B cell (primary cell): ENCODE results near the gene LIN37. TPM values are rescaled to one million over a fixed set of nuclear protein-coding genes. Genes with fewer than 3 reads are reported as not detected.

Source experiments
- ATAC-seq: fragments of 200-7000 bp; cut with Tn5 transposase; one replicate; pipeline ENCODE4 v1.10.0; 2021; ENCODE audit warnings: low read depth, mild to moderate bottlenecking, moderate number of reproducible peaks, moderate library complexity
- CTCF ChIA-PET: fragments of 350-600 bp; sonication (Branson Sonifier 250); formaldehyde crosslinking; loops from one replicate; lab custom pipeline; 2021; ENCODE audit warnings: antibody characterized with exemption, inconsistent platforms; lab: Charles Lee
- POLR2A ChIA-PET: fragments of 350-600 bp; sonication (Branson Sonifier 250); formaldehyde crosslinking; loops from one replicate; lab custom pipeline; 2021; ENCODE audit warnings: antibody characterized with exemption; lab: Charles Lee
- DNase-seq: peaks from one replicate; pipeline ENCODE4 v3.0.0; 2013
- H2AFZ ChIP-seq: 2 replicates; pipeline ENCODE4 v1.6.1; 2012; ENCODE audit warnings: mild to moderate bottlenecking, low read depth, low read length; ENCODE audit not compliant: insufficient read depth, poor library complexity, severe bottlenecking
- H3K27ac ChIP-seq, 2 donors: 1 replicate in 1 of 2; 2 replicates in 1 of 2; pipeline ENCODE4 v1.5.1; 2012 to 2013; ENCODE audit warnings: low read length in 2 of 2, mild to moderate bottlenecking in 2 of 2, moderate library complexity in 1 of 2
- H3K27me3 ChIP-seq, 4 experiments: fragments of 200-600 bp in 1 of 4; sonication (generic) in 1 of 4; replicated peaks in 1 of 4; 1 replicate in 2 of 4; 2 replicates in 2 of 4; pipeline versions ENCODE4 v1.6.1 to v1.7.0; 2013 to 2016; ENCODE audit warnings: low read length in 3 of 4, mild to moderate bottlenecking in 2 of 4, mixed read lengths in 1 of 4, moderate library complexity in 1 of 4; ENCODE audit not compliant: insufficient read depth in 4 of 4, control insufficient read depth in 3 of 4; ENCODE audit errors: control extremely low read depth in 1 of 4
- H3K36me3 ChIP-seq, 2 experiments: replicated peaks in 1 of 2; 1 replicate in 1 of 2; 2 replicates in 1 of 2; pipeline versions ENCODE4 v1.6.1 to v1.7.1; 2013; ENCODE audit warnings: low read length in 1 of 2; ENCODE audit not compliant: insufficient read depth in 2 of 2, control insufficient read depth in 1 of 2; ENCODE audit errors: control extremely low read depth in 1 of 2, extremely low read depth in 1 of 2
- H3K4me1 ChIP-seq, 2 donors: fragments of 200-600 bp in 1 of 2; sonication (generic) in 1 of 2; 1 replicate in 1 of 2; 2 replicates in 1 of 2; pipeline versions ENCODE4 v1.5.1 to v1.6.1; 2013 to 2017; ENCODE audit warnings: low read length in 2 of 2; ENCODE audit not compliant: control insufficient read depth in 2 of 2, insufficient read depth in 2 of 2
- H3K4me2 ChIP-seq: replicated peaks from 2 replicates; pipeline ENCODE3; 2012; ENCODE audit warnings: mild to moderate bottlenecking, low read depth, low read length; ENCODE audit not compliant: poor library complexity, severe bottlenecking
- H3K4me3 ChIP-seq, 5 experiments: fragments of 200-600 bp in 1 of 5; sonication (generic) in 1 of 5; 1 replicate in 3 of 5; 2 replicates in 2 of 5; pipeline versions ENCODE4 v1.5.1 to v1.7.0; 2011 to 2016; ENCODE audit warnings: low read length in 4 of 5, mild to moderate bottlenecking in 4 of 5, low read depth in 2 of 5, control low read depth in 1 of 5, moderate library complexity in 1 of 5; ENCODE audit not compliant: insufficient read depth in 1 of 5; ENCODE audit errors: control extremely low read depth in 1 of 5, extremely low read depth in 1 of 5
- H3K79me2 ChIP-seq: fragments of 200-600 bp; sonication (generic); one replicate; pipeline ENCODE4 v1.6.0; 2016; ENCODE audit warnings: low read length; ENCODE audit not compliant: control insufficient read depth, insufficient read depth
- H3K9ac ChIP-seq: fragments of 200-600 bp; sonication (generic); 2 replicates; pipeline ENCODE4 v1.6.1; 2017; ENCODE audit warnings: mild to moderate bottlenecking, low read length, moderate library complexity
- H3K9me3 ChIP-seq, 3 donors: one replicate each; pipeline versions ENCODE4 v1.6.1 to v1.7.1; 2013; ENCODE audit warnings: low read length in 2 of 3; ENCODE audit not compliant: control insufficient read depth in 2 of 3, insufficient read depth in 1 of 3; ENCODE audit errors: control extremely low read depth in 1 of 3
- H4K20me1 ChIP-seq: 2 replicates; pipeline ENCODE4 v1.6.0; 2012; ENCODE audit warnings: mild to moderate bottlenecking, low read length; ENCODE audit not compliant: insufficient read depth, control insufficient read depth, poor library complexity, severe bottlenecking
- H3K27ac Mint-ChIP-seq: one replicate; pipeline ENCODE4 v1.8.0; 2021; ENCODE audit warnings: mixed read lengths
- H3K27me3 Mint-ChIP-seq: one replicate; pipeline ENCODE4 v1.8.0; 2021; ENCODE audit warnings: mixed read lengths
- H3K4me1 Mint-ChIP-seq: one replicate; pipeline ENCODE4 v1.8.0; 2021; ENCODE audit warnings: mixed read lengths
- H3K4me3 Mint-ChIP-seq: one replicate; pipeline ENCODE4 v1.8.0; 2021; ENCODE audit warnings: mixed read lengths
- H3K9me3 Mint-ChIP-seq: one replicate; pipeline ENCODE4 v1.8.0; 2022; ENCODE audit warnings: mixed read lengths; ENCODE audit not compliant: insufficient read depth
- EZH2 ChIP-seq: IDR thresholded peaks from 2 replicates; pipeline ENCODE4 v1.6.1; 2012; ENCODE audit warnings: borderline replicate concordance, low read depth, mild to moderate bottlenecking, moderate library complexity, low read length; ENCODE audit not compliant: insufficient read depth, poor library complexity, severe bottlenecking
- WGBS: methylation state at CpG from one replicate; pipeline ENCODE4 v1.1.5; 2013; ENCODE audit warnings: missing lambda C conversion rate; ENCODE audit not compliant: insufficient coverage; 5-methylcytosine and 5-hydroxymethylcytosine counted together
- intact Hi-C: fragments of 100-400 bp; cut with micrococcal nuclease; formaldehyde crosslinking; loops from one replicate; pipeline ENCODE4 v1.10.0; 2022
- polyA plus RNA-seq: library from polyadenylated mRNA; depleted of rRNA; stranded (reverse); fragments of >200 nt; gene quantifications from 2 replicates; pipeline ENCODE4 v1.2.3, GENCODE V29; 2012
- total RNA-seq, 2 donors: library from RNA; stranded (reverse); fragments of 120-200 nt in 1 of 2; gene quantifications; 1 replicate in 1 of 2; 2 replicates in 1 of 2; pipeline versions ENCODE4 v1.2.3 to v1.2.4, GENCODE V29; 2013 to 2022
- TF ChIP-seq, protein P1 (sequence below): fragments of 200-600 bp; IDR thresholded peaks from one replicate; pipeline ENCODE4 v1.8.0; 2022; ENCODE audit warnings: antibody characterized with exemption, mild to moderate bottlenecking

Gene LIN37
- total and polyA plus RNA-seq, 2 donors (not counting 1 experiment from before 2014, with no cell fraction given): 22.3 to 64.1 TPM

- Histone ChIP-seq H3K4me1 (peaks cover 33 to 36% of the 10 kb centered on the region in 2 donors), H3K27ac (no peak overlapping the region), H3K4me3 (no peak overlapping the region), H3K4me2 (no peak overlapping the region), H3K27me3 (peaks cover 0 to 26% (median 10%) of the 10 kb centered on the region in 4 experiments), H3K79me2 (peaks cover 22% of the 10 kb centered on the region), H3K9me3 (peaks cover 0 to 10% (median 0%) of the 10 kb centered on the region in 3 donors), H2AFZ (no peak overlapping the region), H3K9ac (no peak overlapping the region), H3K36me3 (peaks cover 0 to 20% of the 10 kb centered on the region in 2 experiments), H4K20me1 (peaks cover 4% of the 10 kb centered on the region)
- WGBS: 97% methylated on average over 13 of the region's 20 CpGs
- H3K4me3 Mint-ChIP-seq: no peak overlapping the region
- peaks cover 41% of the 10 kb centered on the region for H3K4me1 Mint-ChIP-seq
- ATAC-seq (no peak), DNase-seq (no peak)
- H3K9me3 Mint-ChIP-seq: no peaks in the 10 kb centered on the region
- peaks cover 17% of the 10 kb centered on the region for H3K27me3 Mint-ChIP-seq
- intact Hi-C loops: no loop called here
- no peak for TF ChIP-seq EZH2
- TF ChIP-seq, protein P1, sequence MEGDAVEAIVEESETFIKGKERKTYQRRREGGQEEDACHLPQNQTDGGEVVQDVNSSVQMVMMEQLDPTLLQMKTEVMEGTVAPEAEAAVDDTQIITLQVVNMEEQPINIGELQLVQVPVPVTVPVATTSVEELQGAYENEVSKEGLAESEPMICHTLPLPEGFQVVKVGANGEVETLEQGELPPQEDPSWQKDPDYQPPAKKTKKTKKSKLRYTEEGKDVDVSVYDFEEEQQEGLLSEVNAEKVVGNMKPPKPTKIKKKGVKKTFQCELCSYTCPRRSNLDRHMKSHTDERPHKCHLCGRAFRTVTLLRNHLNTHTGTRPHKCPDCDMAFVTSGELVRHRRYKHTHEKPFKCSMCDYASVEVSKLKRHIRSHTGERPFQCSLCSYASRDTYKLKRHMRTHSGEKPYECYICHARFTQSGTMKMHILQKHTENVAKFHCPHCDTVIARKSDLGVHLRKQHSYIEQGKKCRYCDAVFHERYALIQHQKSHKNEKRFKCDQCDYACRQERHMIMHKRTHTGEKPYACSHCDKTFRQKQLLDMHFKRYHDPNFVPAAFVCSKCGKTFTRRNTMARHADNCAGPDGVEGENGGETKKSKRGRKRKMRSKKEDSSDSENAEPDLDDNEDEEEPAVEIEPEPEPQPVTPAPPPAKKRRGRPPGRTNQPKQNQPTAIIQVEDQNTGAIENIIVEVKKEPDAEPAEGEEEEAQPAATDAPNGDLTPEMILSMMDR: no peak
- no peak overlapping the region for H3K27ac Mint-ChIP-seq
- ChIA-PET POLR2A (interaction anchor here (0.6 to 1.1 kb wide), 2 partner anchors 12 to 590 kb away, joined by 3 to 4 read pairs; no protein-coding TSS in a partner anchor), CTCF (interaction anchor here (0.5 to 2.3 kb wide), 2 partner anchors 10 to 58 kb away, joined by 3 to 6 read pairs; no protein-coding TSS in a partner anchor)
These were observed 4.5 kb downstream of the LIN37 start for GRCh38 chr19:35752746-35753350.
